ENCODE data around the gene LTF.

The LTF gene

GRCh38 chr3:46488735-46489361 is 24.1 kb upstream of the LTF start:
- peak; percentile 100 for TF ChIP-seq CTCF (conservative IDR thresholded peaks at IDR 0.05)

DNA sequence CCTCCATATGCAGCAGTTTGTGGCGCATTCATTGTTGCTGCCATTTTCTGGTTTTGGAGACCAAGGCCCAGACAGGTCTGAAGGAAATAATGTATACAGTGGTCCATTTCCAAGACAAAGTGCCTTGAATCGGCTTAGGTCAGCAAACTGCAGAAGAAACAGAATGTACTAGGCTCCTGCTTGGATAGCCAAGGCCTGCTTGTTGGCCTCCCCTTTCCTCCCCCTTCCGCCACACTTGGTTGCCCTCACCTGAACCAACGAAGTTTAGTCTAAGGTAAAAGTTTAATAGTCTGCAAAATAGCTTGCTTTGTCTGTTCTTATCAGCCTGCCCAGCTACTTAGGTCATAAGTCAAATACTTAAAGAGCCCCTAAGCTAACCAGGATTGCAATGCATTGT is 21.1 kb upstream of the LTF start:
- TF ChIP-seq CTCF (conservative IDR thresholded peaks at IDR 0.05) = no peak
- no peak overlapping the region for H3K27ac ChIP-seq

More at GRCh38 chr3:46488735-46489361, 24.1 kb upstream of the LTF start:
- peak overlapping the region; percentile 50; the same call in 1 of the 2 replicates for H3K27ac ChIP-seq

GRCh38 chr3:46484911-46485778 is 20.4 kb upstream of the LTF start:
- TF ChIP-seq CTCF (conservative IDR thresholded peaks at IDR 0.05) = no peak
- no peak overlapping the region for H3K27ac ChIP-seq

DNA sequence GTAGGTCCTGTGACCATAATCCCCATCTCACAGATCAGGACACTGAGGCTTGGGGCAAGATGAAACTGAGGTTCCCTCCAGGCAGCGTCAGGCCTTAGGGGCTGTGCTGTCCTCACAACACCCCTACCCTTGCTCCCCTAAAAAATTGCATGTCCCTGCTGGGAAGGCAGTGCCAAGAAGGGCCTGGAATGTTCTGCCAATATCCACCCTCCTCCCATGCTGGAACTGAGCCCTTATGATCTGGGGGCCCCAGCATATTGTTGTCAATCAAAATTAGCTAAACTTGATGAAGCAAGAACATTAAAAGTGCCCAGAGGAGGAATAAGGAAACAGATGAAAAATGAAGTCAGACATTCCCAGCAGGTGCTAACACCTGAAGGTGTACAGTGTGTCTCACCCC is 19.7 kb upstream of the LTF start:
- TF ChIP-seq CTCF (conservative IDR thresholded peaks at IDR 0.05) = no peak
- no peak overlapping the region for H3K27ac ChIP-seq

DNA sequence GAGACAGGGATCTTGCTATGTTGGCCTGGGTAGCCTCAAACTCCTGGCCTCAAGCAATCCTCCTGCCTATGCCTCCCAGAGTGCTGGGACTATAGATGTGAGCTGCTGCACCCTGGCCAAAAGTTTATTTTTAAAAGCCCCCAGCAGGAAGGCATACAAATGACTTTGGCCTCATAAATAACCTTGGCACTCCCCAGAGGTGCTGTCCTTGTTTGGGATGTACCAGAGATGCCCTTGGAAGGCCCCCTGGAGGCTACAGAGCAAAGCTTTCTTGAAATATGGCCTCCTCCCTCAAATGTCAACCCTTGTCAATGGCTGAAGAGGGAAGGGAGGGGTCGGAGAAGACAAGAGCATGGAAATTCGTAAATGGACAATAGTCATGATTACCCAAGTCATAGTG is 19.1 kb upstream of the LTF start:
- no peak for TF ChIP-seq CTCF (conservative IDR thresholded peaks at IDR 0.05)
- H3K27ac ChIP-seq = no peak overlapping the region

DNA sequence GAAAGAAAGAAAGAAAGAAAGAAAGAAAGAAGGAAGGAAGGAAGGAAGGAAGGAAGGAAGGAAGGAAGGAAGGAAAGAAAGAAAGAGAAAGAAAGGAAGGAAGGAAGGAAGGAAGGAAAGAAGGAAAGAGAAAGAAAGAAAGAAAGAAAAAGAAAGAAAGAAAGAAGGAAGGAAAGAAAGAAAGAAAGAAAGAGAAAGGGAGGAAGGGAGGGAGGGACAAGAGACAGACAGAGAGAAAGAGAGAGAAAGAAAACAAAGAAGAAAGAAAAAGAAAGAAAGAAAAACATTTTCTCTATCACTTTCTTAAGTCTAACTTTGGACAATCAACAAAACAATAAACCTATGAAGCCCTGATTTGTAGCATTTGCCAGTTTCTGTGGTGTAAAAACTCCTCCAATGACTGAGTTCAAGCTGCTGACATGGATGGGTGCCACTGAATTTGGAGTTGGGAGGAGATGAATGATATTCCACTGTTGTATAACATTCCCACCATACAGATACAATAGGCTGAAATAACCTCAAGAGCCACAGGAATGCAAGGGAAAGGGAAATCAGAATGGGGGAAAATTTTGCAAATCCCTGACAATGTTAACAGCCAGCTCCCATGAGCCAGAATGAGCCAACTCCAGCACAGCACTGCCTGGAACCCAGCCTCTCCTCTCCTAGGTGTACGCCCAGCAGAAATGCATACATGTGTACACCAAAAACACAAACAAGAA is 18.1 kb upstream of the LTF start:
- H3K27ac ChIP-seq = no peak overlapping the region
- TF ChIP-seq CTCF (conservative IDR thresholded peaks at IDR 0.05) = no peak

- H3K27ac ChIP-seq = no peak overlapping the region
- no peak for TF ChIP-seq CTCF (conservative IDR thresholded peaks at IDR 0.05)
These were observed 16.9 kb upstream of the LTF start for GRCh38 chr3:46481636-46482035.
